Head of caudate nucleus (tissue), 42 donors: ENCODE results near the gene SIGLEC15.
"Not testable (repeated sequence)": the region's sequence is repeated elsewhere in the genome, so short reads cannot be mapped to it uniquely, and the experiment has no call there.

Experiments used
- DNase-seq, 42 donors: peaks; one replicate each; pipeline versions ENCODE4 v3.0.0 to v3.0.0-alpha.2; 2020 to 2021; ENCODE audit warnings: mixed read lengths in 7 of 42
- intact Hi-C: fragments of 100-400 bp; cut with DNase I; formaldehyde crosslinking; loops from one replicate; pipeline ENCODE4 v1.15.0; 2022

SIGLEC15 gene

DNA sequence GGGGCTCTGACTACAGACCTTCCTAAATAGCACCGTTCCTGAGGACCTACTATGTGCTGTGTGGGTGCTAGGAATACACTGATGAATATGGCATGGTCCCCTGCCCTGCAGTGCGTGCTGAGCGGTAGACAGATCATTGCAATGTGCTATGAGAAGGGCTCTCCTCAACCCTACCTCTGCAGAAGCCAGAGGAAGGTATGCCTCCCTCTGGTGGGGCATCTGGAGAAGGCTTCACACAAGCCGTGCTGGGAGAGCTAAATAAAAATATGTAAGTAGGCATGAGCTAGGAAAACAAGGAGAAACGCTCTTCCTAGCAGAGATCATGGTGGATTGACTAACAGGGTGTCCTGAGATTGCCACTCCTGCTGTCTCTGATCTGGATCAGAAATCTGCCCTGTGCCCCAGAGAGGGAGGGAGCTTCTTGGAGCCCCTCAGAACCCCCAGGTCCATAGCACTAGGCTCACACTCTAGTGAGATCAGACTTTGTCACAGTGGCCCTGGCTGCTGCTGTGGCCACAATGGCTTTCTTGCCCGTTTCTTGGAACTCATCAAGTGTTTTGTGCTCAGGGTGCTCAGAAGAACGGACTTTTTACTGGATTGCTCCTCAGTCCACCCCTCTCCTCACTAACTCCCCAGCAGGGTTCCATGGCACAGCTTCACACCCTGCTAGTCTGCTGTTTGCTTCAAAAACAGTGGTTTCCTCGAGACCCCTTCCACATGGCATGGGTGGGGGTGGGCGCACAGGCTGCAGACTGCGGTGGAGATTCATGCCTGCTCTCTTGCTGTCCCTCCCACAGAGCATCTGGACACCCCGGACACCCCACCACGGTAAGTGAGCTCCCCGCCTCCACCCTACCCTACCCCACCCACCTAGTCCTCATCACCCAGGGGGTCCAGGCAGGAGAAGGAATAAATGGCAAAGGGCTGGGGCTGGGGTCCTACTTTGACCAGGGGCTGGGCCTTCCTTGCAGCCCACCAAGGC lies 14.2 kb downstream of the SIGLEC15 start:
- intact Hi-C loops = no loop called here
- DNase-seq = peak in 3 of 42 donors; percentile 27 to 45 (median 37)

DNA sequence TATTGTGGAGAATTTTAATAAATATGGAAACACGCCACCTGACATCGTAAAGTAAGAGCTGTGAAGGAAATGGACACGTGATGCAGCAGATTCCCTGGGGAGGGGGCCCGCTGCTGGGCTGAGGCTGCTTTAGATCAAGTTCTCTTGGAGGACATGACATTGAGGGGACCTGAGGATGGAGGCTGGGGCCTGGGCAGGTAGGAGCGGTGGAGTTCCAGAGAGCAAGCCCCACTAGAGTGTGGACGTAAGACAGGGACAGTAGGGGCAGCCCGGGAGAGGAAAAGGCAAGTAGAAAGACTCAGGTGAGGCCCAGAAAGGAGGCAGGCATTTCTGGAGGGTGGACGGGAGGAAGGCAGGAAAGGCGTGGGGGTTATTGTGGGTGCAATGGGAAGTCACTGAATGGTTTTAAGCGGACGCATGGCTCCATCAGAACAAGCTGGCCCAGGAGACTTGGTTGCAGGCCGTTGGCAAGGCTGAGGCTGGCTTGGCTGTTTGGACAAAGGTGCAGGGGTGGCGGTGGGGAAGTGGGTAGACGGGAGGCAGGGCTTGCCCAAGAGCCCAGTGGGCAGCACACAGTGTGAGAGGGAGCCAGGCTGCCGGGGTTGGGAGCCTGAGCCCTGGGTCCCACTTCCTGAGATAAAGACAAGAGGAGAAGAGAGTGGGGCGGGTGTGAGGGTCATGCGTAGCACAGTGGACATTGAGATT lies 15.7 kb downstream of the SIGLEC15 start:
- DNase-seq = no peak
- intact Hi-C loops = no loop called here

- intact Hi-C loops = no loop called here
- DNase-seq = no peak
Observed at GRCh38 chr18:45841765-45842442, 16.4 kb downstream of the SIGLEC15 start.

DNA sequence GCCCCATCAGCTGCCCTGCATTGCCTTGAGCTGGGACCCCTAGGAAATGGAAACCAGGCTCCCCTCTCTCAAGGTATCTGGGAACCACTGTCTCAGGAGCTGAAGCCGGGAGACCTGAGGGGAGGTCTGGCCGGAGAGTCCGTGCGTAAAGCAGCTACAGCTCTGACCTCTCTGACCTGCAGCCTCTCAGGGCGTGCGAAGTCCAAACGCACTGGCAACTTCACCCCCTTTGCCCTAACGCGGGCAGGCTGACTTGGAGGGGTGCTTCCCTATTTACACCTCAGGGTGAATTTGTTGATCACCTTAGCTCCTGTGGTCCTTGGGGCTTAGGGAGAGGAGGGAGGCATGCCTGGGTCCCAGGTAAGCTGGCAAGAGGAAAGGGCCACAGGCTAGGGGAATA lies 17.5 kb downstream of the SIGLEC15 start:
- no peak for DNase-seq
- intact Hi-C loops = no loop called here

DNA sequence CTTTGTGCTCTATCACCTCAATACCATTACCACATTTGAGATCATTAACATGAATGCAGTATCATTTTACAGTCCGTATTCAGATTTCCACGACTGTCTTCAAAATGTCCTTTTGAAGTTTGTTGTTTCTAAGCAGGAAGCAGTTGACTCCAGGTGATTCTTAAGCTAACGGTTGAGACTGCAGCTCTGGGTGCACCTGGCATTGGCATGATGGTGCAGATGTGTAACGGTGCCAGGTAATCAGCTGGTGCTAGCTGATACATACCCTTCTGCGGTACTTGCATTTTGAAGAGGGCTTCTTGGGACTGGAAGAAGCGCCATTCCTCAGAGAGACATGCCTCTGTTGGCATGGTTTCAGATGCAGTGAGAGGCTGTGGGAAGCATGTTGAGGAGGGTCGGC lies 19.5 kb downstream of the SIGLEC15 start:
- intact Hi-C loops = no loop called here
- no peak for DNase-seq

GRCh38 chr18:45845410-45845809 lies 19.9 kb downstream of the SIGLEC15 start:
- intact Hi-C loops = no loop called here
- no peak for DNase-seq

DNA sequence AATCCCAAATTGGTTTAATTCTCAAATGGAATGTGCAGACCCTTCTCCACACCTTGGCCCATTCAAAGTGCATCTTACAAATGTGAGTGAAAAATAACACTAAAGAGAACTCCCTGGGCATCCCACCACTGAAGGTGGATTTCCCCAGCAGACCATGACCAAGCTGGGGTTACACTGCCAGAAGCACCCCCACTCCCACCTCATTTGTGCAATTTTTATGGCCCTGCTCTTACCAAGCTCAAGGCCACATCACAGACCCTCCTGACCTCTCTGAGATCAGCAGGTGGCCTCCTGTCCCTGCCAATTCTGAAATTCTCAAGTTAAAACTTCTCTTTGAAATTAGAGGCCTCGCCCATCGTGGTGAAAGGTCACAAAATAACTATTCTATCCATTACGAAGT lies 21.6 kb downstream of the SIGLEC15 start:
- no peak for DNase-seq
- intact Hi-C loops = no loop called here

DNA sequence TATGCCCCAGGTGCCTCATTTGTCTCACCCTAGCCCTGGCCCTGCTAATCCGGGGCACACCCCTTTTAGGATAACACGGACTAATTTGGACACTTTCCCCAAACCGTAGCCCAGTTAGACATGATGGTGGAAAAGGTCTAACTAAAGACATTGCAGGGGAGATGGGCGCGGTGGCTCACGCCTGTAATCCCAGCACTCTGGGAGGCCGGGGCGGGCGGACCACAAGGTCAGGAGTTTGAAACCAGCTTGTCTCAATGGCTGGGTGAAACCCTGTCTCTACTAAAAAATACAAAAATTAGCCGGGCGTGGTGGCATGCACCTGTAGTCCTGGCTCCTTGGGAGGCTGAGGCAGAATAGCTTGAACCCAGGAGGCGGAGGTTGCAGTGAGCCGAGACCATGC lies 23.2 kb downstream of the SIGLEC15 start:
- intact Hi-C loops = not testable (repeated sequence)
- DNase-seq = peak in 1 of 42 donors; percentile 36

DNA sequence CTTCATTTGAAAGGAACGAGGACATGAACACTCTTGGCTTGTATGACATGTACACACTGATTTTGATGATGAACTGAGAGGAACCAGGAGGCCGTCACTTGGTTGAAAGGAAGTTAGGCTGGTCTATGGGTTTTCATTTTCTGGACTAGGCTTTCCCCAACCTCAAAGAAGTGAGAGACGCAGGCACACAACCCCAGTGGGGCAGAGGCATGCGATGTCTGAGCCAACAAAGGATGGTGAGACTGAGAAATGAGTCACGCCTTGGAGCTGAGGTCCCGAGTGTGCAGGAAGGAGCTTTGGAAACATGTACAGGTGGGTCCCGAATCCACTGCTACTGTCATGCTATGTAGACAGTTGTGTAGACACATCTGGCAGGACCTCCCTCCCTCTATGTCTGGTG lies 24.1 kb downstream of the SIGLEC15 start:
- intact Hi-C loops = no loop called here

GRCh38 chr18:45850021-45850420 lies 24.5 kb downstream of the SIGLEC15 start:
- peak in 1 of 42 donors; percentile 28 for DNase-seq
- intact Hi-C loops = no loop called here

More for the DNA sequence above, 24.1 kb downstream of the SIGLEC15 start:
- no peak for DNase-seq

DNA sequence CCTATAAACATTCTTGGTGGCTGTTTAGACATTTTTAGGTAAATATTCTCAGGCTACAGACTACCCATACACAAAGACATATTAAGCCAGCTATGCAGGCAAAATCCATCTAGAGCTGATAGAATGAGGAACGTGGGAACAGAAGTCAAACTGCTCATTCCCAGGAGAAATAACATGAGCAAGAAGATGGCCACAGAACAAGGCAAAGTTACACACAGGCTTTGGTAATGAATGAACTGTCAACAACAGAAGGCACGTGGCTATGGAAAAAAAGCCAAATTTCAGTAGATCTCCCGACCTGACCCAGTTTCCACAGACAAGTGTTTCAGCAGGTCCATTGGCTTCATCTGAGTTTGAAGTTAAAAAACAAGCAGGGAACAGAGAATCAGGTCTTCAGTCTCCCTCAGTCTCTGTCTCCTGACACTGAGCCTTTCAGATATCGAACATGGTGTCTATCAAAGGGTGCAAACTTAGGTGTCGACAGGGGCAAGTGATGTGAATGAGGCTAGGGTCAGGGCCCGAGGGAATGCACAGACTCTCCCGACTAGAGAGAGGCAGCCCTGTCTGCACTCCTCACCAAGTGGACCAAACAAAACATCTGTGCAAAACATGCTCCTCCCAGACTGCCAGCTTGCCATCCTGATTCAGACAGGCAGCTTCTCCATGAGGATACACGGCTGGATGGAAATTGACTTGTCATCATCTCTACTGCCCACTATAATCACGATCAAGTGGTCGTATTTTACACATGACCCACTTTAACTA lies 25.9 kb downstream of the SIGLEC15 start:
- no peak for DNase-seq

DNA sequence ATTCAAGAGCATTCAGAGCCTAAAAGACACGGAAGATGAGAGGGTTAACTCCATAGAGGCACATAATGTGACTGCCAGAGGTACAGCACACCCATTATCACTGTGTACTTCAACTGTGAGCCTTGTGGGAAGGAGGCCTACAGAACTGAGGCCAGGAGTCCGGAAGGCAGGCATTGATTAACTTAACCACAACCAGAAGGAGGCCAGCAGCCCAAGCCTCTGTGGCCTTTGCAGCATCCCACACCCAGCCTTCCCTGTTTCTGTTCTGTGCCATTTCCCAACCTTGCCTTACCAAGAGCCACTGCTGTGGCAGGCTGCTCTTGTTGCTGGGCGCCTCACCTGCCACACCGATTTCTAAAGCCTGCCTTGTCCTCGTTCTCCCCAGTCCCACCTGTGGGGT lies 27.2 kb downstream of the SIGLEC15 start:
- DNase-seq = no peak
- intact Hi-C loops = no loop called here

More for the DNA sequence above, 25.9 kb downstream of the SIGLEC15 start:
- intact Hi-C loops = no loop called here

DNA sequence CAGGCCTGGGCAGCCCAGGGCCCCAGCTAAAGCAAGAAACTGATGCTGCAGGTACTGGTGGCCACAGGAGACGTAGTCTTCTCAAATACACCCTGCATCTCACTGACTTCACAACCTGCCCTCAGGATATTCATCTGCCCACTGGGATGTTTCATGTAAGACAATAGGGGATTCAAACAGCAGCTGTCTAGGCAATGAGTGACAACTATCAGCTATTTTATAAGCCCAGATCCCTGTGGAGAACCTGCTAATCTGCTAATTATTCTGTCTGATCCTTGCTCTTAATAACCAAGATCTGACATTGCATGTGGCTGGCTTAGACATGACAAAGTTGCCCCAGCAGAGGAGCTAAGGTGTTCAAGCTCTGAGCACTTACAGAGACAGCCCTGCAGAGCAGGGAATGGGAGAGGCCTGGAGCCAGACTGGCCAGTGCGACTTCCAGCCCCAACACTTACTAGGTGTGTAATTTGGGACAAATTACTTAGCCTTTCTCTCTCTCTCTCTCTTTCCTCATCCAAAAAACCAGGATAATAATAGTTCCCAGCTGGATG lies 28.6 kb downstream of the SIGLEC15 start:
- DNase-seq = no peak
- intact Hi-C loops = no loop called here

- intact Hi-C loops = no loop called here
- DNase-seq = no peak
Observed at GRCh38 chr18:45856531-45856930, 31.1 kb downstream of the SIGLEC15 start.

GRCh38 chr18:45859334-45859733 lies 33.9 kb downstream of the SIGLEC15 start:
- intact Hi-C loops = no loop called here
- DNase-seq = no peak

DNA sequence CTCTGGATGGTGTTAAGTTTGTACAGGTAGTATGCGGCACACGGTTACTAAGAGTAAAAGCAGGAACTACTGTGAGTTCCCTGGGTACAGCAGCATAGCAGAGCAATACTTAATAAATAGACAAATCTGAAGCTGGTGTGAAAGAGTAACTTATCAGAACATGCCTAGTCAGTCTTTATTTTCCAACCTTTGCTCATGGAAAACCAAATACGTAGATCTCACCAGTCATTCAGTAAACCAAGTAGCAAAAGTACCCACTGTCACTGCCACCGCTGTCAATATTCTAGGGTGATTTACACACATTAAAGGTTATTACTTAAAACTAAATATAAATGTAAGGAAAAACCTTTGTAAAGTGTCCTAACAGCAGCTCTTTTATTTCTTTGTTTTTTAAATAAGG lies 35.0 kb downstream of the SIGLEC15 start:
- intact Hi-C loops = no loop called here
- DNase-seq = no peak

DNA sequence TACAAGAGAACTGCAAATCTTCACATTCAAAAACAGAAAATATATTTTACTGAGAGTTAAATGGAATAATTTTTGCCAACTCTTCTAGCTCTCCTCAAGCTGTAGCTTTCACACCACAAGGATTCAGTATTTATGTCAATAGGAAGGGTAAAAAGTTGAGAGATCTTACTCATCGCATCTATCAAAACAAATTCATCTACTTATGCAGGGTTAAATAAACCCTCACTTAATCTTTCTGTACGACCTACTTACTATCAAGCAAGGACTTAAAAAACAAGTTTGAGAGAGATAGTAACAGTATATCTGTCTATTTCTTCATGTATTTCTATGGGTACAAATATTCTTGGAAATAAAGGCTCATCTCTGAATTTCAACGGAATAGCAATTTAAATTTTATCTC lies 35.5 kb downstream of the SIGLEC15 start:
- no peak for DNase-seq
- intact Hi-C loops = no loop called here

- no peak for DNase-seq
- intact Hi-C loops = no loop called here
Observed at GRCh38 chr18:45861926-45862325, 36.5 kb downstream of the SIGLEC15 start.

DNA sequence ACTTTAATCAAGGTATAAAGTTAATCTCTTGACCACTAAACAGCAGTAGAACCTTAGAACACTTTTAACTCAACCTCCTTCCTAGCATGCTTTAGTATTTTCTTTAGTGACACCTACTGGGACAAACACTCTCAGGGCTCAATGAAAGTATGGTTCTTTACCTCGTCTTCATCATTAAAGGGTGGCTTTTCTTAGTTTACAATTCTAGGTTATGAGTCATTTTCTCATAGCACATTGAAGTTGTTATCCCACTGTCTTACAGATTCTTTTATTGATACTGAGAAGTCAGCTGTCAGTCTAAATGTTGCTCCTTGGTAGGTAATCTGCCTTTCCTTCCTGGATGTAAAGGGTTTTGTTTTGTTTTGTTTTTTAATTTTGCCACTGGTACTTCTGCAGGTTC lies 38.0 kb downstream of the SIGLEC15 start:
- intact Hi-C loops = no loop called here

More for the DNA sequence above, 38.0 kb downstream of the SIGLEC15 start:
- no peak for DNase-seq
